Stimulated activated CD8-positive, alpha-beta memory T cell treated with anti-CD3 and anti-CD28 coated beads, Interleukin-15, amount 100 ng/mL, for 48 hours (primary cell): Measurements from ENCODE around the gene OPA1.

Source experiments
- DNase-seq, 2 donors: peaks; one replicate each; pipeline ENCODE4 v3.0.0-alpha.2; 2020; ENCODE audit warnings: low read depth in 2 of 2

OPA1 gene

DNA sequence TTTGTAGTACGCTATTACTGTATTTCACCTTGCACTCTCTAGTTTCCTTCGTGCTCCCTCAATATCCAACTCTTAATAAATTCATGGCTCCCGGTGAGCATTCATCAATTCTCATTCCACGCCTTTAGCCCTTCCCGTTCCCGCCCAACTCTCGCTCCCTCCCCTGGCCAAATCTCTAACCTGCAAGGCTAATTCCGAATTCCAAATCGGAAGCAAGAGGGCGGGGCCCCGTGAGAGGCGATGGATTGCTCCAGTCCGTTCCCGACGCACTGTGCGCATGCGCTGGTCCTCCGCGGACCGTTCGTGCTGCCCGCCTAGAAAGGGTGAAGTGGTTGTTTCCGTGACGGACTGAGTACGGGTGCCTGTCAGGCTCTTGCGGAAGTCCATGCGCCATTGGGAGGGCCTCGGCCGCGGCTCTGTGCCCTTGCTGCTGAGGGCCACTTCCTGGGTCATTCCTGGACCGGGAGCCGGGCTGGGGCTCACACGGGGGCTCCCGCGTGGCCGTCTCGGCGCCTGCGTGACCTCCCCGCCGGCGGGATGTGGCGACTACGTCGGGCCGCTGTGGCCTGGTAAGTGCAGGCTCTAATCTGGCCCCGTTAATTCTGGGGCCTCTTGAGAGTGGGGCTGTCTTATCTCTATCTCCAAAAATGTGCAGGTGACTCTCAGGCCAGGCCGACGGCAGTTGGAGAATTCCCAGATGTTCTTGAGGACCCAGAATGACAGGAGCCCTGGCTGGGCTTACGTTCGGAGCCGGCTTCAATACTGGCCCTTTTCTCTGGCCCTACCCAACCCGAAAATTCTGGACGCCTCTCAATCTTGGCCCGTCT, at the start of gene OPA1:
OPA1 (plus strand) TSS at position 368 of the 827 bp plus-strand sequence; CDS start at position 538, 170 bp downstream.
- DNase-seq, result peak; percentile 89 to 90

DNA sequence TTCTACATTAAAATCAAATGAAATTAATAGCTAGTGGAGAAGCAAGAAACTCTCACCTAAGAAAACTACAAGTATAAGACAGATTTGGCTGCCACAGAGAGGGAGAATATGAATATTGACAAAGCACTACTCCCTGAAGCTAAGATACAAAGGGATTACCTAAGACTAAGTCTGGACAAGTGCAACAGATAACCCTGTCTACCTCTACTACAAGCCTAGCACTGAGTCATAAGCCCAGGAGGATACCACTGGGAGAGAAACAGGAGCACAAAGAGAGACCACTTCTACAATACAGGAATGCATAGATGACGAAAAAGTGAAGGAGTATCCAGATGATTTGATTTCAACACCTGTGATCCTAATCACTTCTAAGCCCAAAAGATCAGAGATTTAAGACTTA, 48.7 kb upstream of the OPA1 start:
- no peak for DNase-seq

GRCh38 chr3:193545304-193545703, 47.7 kb upstream of the OPA1 start:
- DNase-seq, result no peak

DNA sequence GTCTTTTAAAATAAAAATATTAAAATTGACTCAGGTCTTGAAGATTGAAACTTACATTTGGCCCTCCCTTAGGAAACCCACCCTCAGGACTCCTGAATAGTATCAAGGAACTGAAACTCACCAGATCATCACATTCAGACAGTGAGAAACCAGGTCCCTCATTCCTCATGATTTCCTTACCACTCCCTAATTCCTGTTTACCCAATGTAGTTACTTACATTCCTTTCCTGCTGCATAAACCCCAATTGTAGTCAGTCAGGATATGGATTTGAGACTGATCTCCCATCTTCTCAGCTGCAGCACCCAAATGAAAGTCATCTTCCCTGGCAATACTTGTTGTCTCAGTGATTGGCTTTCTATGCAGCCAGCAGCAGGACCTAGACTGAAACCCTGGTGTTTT, 46.9 kb upstream of the OPA1 start:
- DNase-seq, result no peak

- no peak for DNase-seq
Measured at GRCh38 chr3:193548406-193548805, 44.6 kb upstream of the OPA1 start.

- DNase-seq, result no peak
Measured at GRCh38 chr3:193552923-193553322, 40.1 kb upstream of the OPA1 start.

DNA sequence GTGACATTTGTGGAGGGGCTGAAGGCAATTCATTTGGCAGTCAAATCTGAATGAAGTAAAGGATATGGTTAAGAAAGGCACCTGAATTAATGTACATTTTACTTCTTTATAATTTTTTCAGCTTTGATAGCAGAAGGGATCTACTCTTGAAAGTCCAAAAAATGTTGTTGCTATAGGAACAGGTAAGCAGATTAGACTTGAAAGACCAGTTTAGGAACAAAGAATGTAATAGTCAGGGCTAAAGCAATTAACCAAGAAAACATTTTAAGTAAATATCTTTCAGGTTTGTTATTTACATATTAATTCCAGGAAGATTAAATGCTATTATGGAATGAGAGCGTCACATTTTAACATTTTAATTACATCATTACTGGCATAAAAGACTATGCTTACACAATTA, 39.4 kb upstream of the OPA1 start:
- DNase-seq, result no peak

DNA sequence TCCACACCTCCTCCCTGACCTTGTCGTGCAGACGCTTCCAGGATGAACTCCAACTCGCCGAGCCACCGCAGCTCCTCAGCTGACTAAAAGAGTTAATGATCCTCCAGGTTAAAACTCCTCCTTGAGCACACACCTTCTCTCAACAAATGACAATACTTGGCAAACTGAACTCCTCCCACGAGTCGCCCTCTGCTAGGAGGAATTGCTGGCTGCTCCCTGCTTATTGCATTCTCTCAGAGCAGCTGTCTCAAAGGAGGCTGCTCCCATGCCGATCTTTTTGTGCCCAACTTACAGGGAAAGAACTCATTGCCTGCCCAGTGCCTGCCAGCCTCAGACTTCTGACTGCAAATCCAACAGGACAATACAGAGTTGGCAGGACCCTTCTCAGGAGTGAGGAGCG, 38.2 kb upstream of the OPA1 start, which contains the start of gene ATP13A4:
ATP13A4 (minus strand) TSS at position 85 of the 400 bp plus-strand sequence. CDS start 96 bp downstream, outside the sequence.
- DNase-seq, result no peak

GRCh38 chr3:193556841-193557240, 36.2 kb upstream of the OPA1 start:
- no peak for DNase-seq

DNA sequence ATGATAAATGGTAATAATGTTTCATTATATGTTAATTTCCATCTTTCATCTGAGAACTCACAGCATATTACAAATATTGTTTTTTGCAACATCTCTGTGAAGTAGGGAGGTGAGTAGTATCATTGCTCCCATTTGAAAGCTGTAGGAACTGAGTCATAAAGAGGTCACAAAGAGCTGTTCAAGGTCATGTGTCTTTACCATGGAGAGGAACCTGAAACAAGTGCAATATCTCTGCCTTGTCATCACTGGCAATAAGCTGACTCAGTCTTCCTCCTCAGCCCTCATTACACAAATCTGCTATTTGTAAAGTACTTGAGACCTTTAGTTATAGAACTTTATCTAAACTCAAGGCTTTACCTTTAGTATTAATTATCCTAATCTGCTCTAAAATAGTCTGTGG, 33.9 kb upstream of the OPA1 start:
- DNase-seq, result no peak

GRCh38 chr3:193560091-193560490, 32.9 kb upstream of the OPA1 start:
- no peak for DNase-seq

DNA sequence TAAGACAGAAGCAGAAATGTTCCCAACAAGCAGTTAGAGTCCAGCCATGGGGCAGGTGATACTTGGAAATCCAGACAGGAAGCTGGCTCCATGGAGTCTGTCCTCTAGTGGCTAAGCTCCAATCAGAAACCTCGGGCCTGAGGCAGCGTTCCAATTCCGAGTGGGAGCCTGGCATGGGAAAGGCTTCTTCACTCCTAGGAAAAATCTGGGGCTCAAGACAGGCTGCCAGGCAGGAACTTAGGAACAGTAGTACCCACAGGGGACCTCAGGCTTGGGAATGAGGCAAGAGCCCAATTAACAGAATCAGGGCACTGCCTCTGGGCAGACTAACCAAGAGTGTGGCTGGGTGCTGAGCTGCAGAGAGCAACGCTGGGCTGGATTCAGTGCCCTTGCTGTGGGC, 32.1 kb upstream of the OPA1 start:
- DNase-seq, result no peak

DNA sequence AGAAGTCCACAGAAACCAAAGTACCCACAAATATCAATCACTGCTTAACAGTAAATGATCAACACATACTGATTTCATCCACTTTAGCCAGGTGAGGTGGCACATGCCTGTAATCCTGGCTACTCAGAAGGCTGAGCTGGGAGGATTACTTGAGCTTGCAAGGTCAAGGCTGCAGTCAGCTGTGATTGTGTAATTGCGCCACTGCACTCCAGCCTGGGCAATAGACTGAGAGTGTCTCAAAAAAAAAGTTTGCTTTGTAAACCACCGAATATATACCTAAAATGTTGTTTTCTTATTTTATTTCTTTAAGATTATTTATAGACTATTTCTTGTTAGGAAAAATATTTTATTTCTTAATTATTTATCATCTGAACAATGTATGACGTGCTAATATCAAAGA, 29.6 kb upstream of the OPA1 start:
- DNase-seq, result no peak

DNA sequence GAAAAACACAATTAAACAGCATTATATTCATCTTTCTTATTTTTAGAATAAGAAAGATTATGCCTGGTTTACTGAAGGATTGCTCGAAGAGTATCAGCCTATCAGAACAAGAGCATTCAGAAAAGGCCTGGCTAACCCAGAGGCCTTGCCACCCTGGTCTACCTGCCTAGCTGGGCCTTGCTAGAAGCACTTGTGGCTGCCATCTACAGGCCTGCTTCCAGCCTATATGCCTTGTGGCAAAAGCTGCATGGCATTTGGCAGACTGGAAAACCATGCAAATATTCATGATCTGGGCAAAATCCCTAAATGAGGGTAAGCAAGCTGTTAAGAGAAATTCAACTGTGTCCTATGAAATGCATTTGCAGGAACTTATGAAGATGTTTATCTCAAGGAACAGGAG, 29.0 kb upstream of the OPA1 start:
- DNase-seq, result no peak

DNA sequence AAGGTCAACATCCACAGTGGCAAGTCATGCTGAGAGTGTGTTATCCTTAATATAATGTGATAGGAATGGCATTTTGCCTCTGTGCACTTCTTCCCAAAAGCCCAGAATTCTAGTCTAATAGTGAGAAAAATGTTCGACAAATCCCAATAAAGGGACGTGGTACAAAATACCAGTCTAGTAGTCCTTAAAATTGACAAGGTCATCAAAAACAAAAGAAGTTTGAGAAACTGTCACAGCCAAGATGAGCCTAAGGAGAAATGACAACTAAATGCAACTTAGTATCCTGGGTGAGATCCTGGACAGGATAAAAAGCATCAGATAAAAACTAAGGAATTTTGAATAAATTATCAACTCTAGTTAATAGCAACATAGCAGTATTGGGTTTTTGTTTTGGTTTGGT, 23.9 kb upstream of the OPA1 start:
- no peak for DNase-seq

DNA sequence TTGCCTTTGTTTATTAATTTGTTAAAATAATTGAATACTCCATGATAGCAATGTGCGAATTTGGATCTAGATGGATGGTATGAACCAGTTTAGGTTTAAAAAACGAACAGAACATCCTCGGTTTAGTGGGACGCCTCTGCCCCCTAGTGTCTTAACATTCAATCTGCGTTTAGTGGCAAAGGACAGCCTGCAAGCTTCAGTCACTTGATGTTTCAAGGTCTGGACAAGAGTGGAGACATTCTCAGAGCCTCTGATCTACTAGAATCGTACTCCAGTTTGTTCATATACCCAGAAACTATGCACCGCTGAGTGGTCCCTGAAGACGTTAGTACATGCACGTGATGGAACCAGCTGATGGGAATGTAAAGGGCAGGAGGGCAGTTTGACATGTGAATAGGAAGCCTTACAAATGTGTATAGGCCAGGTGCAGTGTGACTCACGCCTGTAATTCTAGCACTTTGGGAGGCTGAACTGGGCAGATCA, 20.5 kb upstream of the OPA1 start:
- DNase-seq, result peak in 1 of 2 donors; percentile 13

GRCh38 chr3:193573403-193574191, 19.4 kb upstream of the OPA1 start:
- DNase-seq, result no peak

GRCh38 chr3:193574488-193575070, 18.4 kb upstream of the OPA1 start:
- no peak for DNase-seq

DNA sequence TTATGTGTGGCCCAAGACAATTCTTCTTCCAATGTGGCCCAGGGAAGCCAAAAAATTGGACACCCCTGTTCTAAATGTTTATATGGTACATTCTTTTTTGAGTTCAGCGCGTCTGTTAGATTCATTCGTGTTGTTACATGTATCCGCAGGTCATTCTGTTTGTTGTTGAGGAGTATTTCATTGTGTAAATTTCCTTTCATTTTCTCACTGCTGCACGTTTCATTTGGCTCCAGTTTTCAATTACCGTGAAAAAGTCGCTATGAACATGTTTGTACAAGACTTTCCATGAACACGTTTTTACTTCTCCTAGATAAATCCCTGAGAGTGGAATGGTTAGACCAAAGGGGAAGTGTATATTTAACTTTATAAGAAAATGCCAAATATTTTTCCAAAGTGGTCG, 7.5 kb upstream of the OPA1 start:
- DNase-seq, result no peak

GRCh38 chr3:193586526-193586925, 6.5 kb upstream of the OPA1 start:
- DNase-seq, result no peak

DNA sequence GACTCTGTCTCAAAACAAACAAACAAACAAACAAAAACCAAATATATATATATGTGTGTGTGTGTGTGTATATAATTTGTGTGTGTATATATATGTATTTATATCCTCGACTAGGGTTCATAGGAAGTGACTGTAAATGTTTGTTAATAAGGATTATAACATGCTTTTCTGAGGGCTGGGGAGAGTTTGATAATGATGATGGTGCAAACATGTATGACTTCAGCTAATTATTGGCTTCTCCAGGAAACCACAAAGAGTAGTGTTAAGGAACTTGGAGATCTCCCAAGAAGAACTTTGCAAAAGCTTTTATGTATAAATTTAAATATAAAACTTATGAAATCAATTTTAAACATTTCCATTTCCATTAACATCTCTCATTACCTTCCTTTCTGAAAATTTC, 3.9 kb upstream of the OPA1 start:
- no peak for DNase-seq

GRCh38 chr3:193589616-193590015, 3.4 kb upstream of the OPA1 start:
- DNase-seq, result no peak
